Osteoblast (primary cell): Measurements from ENCODE around the gene CAMK2A. TPM values are rescaled to one million over a fixed set of nuclear protein-coding genes. Genes with fewer than 3 reads are reported as not detected.

Source experiments
- DNase-seq: peaks from one replicate; pipeline ENCODE4 v3.0.0; 2011; ENCODE audit warnings: low spot score, mixed read lengths; ENCODE audit not compliant: insufficient read length; ENCODE audit errors: missing footprints
- H2AFZ ChIP-seq: 2 replicates; pipeline ENCODE4 v1.6.0; 2011; ENCODE audit warnings: mild to moderate bottlenecking, low read length
- H3K27ac ChIP-seq: 2 replicates; pipeline ENCODE4 v1.5.1; 2011; ENCODE audit warnings: mild to moderate bottlenecking, low read depth, low read length, moderate library complexity
- H3K27me3 ChIP-seq: 2 replicates; pipeline ENCODE4 v1.6.0; 2012; ENCODE audit warnings: mild to moderate bottlenecking, control low read depth, inconsistent platforms, low read length, moderate library complexity; ENCODE audit not compliant: insufficient read depth
- H3K36me3 ChIP-seq: 2 replicates; pipeline ENCODE4 v1.5.1; 2011; ENCODE audit warnings: mild to moderate bottlenecking, low read length, control low read depth, moderate library complexity; ENCODE audit not compliant: insufficient read depth
- H3K4me1 ChIP-seq: 2 replicates; pipeline ENCODE4 v1.5.1; 2011; ENCODE audit warnings: mild to moderate bottlenecking, low read length, control low read depth, moderate library complexity; ENCODE audit not compliant: insufficient read depth
- H3K4me2 ChIP-seq: 2 replicates; pipeline ENCODE4 v1.6.0; 2011; ENCODE audit warnings: mild to moderate bottlenecking, low read length; ENCODE audit not compliant: insufficient read depth
- H3K4me3 ChIP-seq: fragments of 200-600 bp; sonication (generic); 3 replicates; pipeline ENCODE4 v1.5.1; 2012; ENCODE audit warnings: mild to moderate bottlenecking, low read length, inconsistent platforms; ENCODE audit not compliant: insufficient read depth
- H3K79me2 ChIP-seq: 2 replicates; pipeline ENCODE4 v1.6.0; 2012; ENCODE audit warnings: mild to moderate bottlenecking, low read length, control low read depth, inconsistent platforms; ENCODE audit not compliant: insufficient read depth
- H3K9me3 ChIP-seq: 2 replicates; pipeline ENCODE4 v1.5.1; 2011; ENCODE audit warnings: low read depth, low read length, control low read depth
- H4K20me1 ChIP-seq: 2 replicates; pipeline ENCODE4 v1.6.0; 2012; ENCODE audit warnings: mild to moderate bottlenecking, low read length, control low read depth; ENCODE audit not compliant: insufficient read depth
- CTCF ChIP-seq: IDR thresholded peaks from 2 replicates; pipeline ENCODE4 v1.5.1; 2011; ENCODE audit warnings: mild to moderate bottlenecking, low read depth, low read length, moderate library complexity; ENCODE audit errors: extremely low read depth
- total RNA-seq: library from RNA; depleted of rRNA; stranded (reverse); fragments of >200 nt; gene quantifications from 2 replicates; pipeline ENCODE4 v1.2.3, GENCODE V29; 2012

The CAMK2A gene
- total RNA-seq, 1 donor = 0.36 TPM

GRCh38 chr5:150186897-150187296, 102.7 kb downstream of the CAMK2A start:
- H3K4me3 ChIP-seq = no peak overlapping the region
- no peak for DNase-seq
- TF ChIP-seq CTCF = no peak

GRCh38 chr5:150186137-150186536, 103.4 kb downstream of the CAMK2A start:
- DNase-seq = no peak
- peaks cover 39% of the 10 kb centered on the region for H3K27me3 ChIP-seq
- H3K4me1 ChIP-seq = no peaks in the 10 kb centered on the region

More at GRCh38 chr5:150186897-150187296, 102.7 kb downstream of the CAMK2A start:
- H3K27me3 ChIP-seq = peaks cover 44% of the 10 kb centered on the region
- H3K27ac ChIP-seq = no peak overlapping the region
- H2AFZ ChIP-seq = no peak overlapping the region
- no peaks in the 10 kb centered on the region for H3K4me1 ChIP-seq
- no peak overlapping the region for H3K4me2 ChIP-seq
- H3K9me3 ChIP-seq = no peaks in the 10 kb centered on the region
- no peaks in the 10 kb centered on the region for H3K36me3 ChIP-seq
- no peaks in the 10 kb centered on the region for H3K79me2 ChIP-seq
- H4K20me1 ChIP-seq = no peaks in the 10 kb centered on the region

GRCh38 chr5:150184990-150185912, 104.3 kb downstream of the CAMK2A start:
- Histone ChIP-seq H3K9me3 (no peaks in the 10 kb centered on the region), H3K4me1 (peaks cover 7% of the 10 kb centered on the region), H3K4me2 (no peak overlapping the region), H2AFZ (no peak overlapping the region), H3K27ac (no peak overlapping the region), H3K79me2 (no peaks in the 10 kb centered on the region), H3K27me3 (peaks cover 30% of the 10 kb centered on the region), H4K20me1 (no peaks in the 10 kb centered on the region), H3K4me3 (no peak overlapping the region), H3K36me3 (no peaks in the 10 kb centered on the region)
- TF ChIP-seq CTCF = no peak
- DNase-seq = no peak

More at GRCh38 chr5:150186137-150186536, 103.4 kb downstream of the CAMK2A start:
- TF ChIP-seq CTCF = no peak
- Histone ChIP-seq H3K79me2 (no peaks in the 10 kb centered on the region), H3K27ac (no peak overlapping the region), H3K4me3 (no peak overlapping the region), H3K9me3 (no peaks in the 10 kb centered on the region), H3K4me2 (no peak overlapping the region), H3K36me3 (no peaks in the 10 kb centered on the region), H2AFZ (no peak overlapping the region), H4K20me1 (no peaks in the 10 kb centered on the region)

GRCh38 chr5:150184006-150184405, 105.6 kb downstream of the CAMK2A start:
- no peak for TF ChIP-seq CTCF
- H3K79me2 ChIP-seq = no peaks in the 10 kb centered on the region
- peaks cover 7% of the 10 kb centered on the region for H3K4me1 ChIP-seq
- no peak overlapping the region for H3K4me3 ChIP-seq
- no peak overlapping the region for H3K27ac ChIP-seq
- H3K36me3 ChIP-seq = no peaks in the 10 kb centered on the region
- no peak for DNase-seq
- no peak overlapping the region for H2AFZ ChIP-seq
- H3K9me3 ChIP-seq = no peaks in the 10 kb centered on the region
- peaks cover 17% of the 10 kb centered on the region for H3K27me3 ChIP-seq
- H3K4me2 ChIP-seq = no peak overlapping the region
- H4K20me1 ChIP-seq = no peaks in the 10 kb centered on the region
